Keratinocyte (primary cell): ENCODE measurements around the gene LY86.

Experiments used
- CTCF ChIP-seq, 3 experiments: IDR thresholded peaks in 1 of 3; conservative IDR thresholded peaks in 1 of 3; optimal IDR thresholded peaks in 1 of 3; 2 replicates in 2 of 3; 3 replicates in 1 of 3; pipeline versions ENCODE3 to v1.5.1; 2011; ENCODE audit warnings: low read length in 3 of 3, mild to moderate bottlenecking in 3 of 3, moderate library complexity in 2 of 3, control low read depth in 1 of 3, inconsistent platforms in 1 of 3; ENCODE audit not compliant: insufficient read depth in 2 of 3; ENCODE audit errors: extremely low read depth in 1 of 3
- EZH2 ChIP-seq: IDR thresholded peaks from one replicate; pipeline ENCODE4 v1.6.1; 2012; ENCODE audit warnings: inconsistent platforms, mild to moderate bottlenecking, low read length, moderate library complexity

DNA sequence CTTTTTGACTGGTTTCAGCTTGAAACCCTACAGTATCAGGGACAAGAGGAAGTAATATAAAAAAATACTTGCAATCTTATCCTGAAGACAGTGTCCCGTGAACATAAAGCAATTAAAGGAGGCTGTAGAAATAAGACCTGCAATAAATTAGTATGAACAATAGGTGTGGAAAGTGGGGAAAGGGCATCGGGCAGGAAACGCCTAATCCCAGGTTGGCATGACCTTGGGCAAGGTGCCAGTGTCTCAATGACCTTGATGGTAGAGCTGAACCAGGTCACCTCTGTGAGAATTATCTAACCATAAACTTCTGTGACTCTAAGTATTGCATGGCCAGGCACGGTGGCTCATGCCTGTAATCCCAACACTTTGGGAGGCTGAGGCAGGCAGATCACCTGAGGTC is 115.2 kb downstream of the LY86 start:
- TF ChIP-seq EZH2 (no peak), CTCF (optimal IDR thresholded peaks at IDR 0.05 in 1 of 3, IDR thresholded peaks at IDR 0.05 in 1 of 3, conservative IDR thresholded peaks at IDR 0.05 in 1 of 3; ENCODE audit: extremely low read depth in 1 of 3, insufficient read depth in 2 of 3, low read length in 3 of 3) (no peak)
